Stimulated activated CD8-positive, alpha-beta memory T cell treated with anti-CD3 and anti-CD28 coated beads, Interleukin-15, amount 100 ng/mL, for 1 hour (primary cell): Measurements from ENCODE around the gene ADAMTS5.

Source experiments
- DNase-seq: peaks from one replicate; pipeline ENCODE4 v3.0.0-alpha.2; 2020; ENCODE audit warnings: low read depth

The ADAMTS5 gene

DNA sequence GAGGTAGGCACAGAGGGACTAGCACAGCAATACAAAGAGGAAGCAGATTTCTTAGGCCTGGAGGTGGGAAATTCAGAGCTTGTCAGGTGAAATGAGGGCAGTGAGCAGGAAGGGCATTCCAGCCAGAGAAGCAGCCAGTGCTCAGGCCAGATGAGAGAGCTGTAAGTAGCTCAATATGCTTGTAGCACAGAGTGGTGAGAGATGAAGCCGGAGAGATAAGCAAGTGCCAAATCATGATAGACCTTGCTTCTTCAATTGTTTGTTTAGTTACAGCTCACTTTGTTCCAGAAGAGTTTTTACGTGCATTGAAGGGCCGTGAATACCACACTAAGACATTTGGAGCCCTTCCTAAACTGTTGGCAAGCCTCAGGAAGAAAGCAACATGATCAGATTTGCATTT lies 79.6 kb downstream of the ADAMTS5 start:
- no peak for DNase-seq

DNA sequence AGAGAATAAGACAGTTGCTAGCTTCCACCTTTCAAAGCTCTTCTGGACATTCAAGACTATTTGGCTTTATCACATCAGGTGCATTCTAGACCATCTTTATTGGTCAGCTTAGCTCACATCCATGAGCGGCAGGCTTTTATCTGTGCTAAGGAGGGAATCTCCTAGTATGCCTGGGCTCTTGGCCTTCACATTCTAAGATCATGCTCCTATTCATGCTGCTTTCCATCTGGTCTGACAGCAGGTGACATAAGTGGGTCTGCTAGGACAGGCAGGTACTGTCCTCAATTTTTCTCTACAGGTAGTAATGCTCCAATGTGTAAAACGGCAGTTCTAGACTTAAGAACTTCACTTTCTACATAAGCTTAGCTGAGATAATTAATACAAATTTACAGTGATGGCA lies 82.5 kb downstream of the ADAMTS5 start:
- DNase-seq: no peak

GRCh38 chr21:26883768-26884167 lies 83.1 kb downstream of the ADAMTS5 start:
- DNase-seq: no peak

DNA sequence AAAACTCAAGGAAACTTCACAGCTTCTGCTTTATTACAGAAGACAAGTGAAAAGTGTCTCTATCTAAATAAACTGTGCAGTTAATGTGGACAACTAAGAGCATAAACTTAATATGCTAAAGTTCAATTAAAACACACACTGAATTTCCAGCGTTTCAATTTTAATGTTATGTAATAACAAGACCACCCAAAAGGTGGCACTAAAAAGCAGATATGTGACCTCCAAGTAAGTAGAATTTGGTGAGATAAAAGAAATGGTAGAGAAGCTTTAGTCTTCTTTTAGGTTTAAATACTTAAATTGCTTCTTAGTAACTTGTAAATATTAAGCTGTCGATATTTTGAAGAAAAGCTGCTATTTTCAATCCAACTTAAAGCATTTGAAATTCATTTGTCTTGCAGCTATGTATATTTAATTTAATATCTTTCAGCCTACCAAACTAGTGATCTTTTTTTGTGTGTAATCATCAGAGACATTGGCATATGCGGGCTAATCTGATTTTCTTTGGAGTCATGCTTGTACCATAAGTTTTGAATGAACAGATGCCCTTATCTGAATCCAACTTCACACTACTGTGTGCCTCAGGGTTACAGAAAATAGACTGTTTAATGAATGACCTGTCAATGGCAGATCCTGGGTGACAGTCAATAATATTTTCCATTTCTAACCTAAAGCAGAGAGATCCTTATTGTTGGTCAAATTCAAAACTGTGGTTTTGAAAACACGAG lies 85.2 kb downstream of the ADAMTS5 start:
- DNase-seq: no peak

DNA sequence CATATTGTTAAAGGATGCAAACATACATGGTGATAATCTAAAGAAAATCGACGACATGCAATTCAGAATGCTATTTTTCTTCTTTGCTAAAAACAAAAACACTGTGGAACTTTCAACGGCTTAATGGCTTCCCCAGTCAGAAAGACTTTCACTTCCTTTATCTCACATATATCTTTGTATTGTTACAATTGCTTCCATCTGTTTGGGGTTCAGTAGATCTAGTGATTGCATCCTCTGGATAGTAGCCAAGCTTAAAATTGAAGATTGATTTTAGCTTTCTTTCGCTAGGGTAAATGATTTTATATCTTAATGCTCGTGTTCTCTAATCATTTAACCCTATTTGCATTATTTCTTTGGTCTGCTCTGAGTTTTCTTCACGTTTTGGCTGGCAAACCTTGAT lies 89.9 kb downstream of the ADAMTS5 start:
- DNase-seq: no peak

- DNase-seq: no peak
Observed at GRCh38 chr21:26874347-26874746, 92.5 kb downstream of the ADAMTS5 start.
